B cell (primary cell): ENCODE data around the gene API5. TPM values are rescaled to one million over a fixed set of nuclear protein-coding genes. Genes with fewer than 3 reads are reported as not detected.

Experiments used
- ATAC-seq: fragments of 200-7000 bp; cut with Tn5 transposase; one replicate; pipeline ENCODE4 v1.10.0; 2021; ENCODE audit warnings: low read depth, mild to moderate bottlenecking, moderate number of reproducible peaks, moderate library complexity
- CTCF ChIA-PET: fragments of 350-600 bp; sonication (Branson Sonifier 250); formaldehyde crosslinking; loops from one replicate; lab custom pipeline; 2021; ENCODE audit warnings: antibody characterized with exemption, inconsistent platforms; lab: Charles Lee
- POLR2A ChIA-PET: fragments of 350-600 bp; sonication (Branson Sonifier 250); formaldehyde crosslinking; loops from one replicate; lab custom pipeline; 2021; ENCODE audit warnings: antibody characterized with exemption; lab: Charles Lee
- DNase-seq: peaks from one replicate; pipeline ENCODE4 v3.0.0; 2013
- H2AFZ ChIP-seq: 2 replicates; pipeline ENCODE4 v1.6.1; 2012; ENCODE audit warnings: mild to moderate bottlenecking, low read depth, low read length; ENCODE audit not compliant: insufficient read depth, poor library complexity, severe bottlenecking
- H3K27ac ChIP-seq, 2 donors: 1 replicate in 1 of 2; 2 replicates in 1 of 2; pipeline ENCODE4 v1.5.1; 2012 to 2013; ENCODE audit warnings: low read length in 2 of 2, mild to moderate bottlenecking in 2 of 2, moderate library complexity in 1 of 2
- H3K27me3 ChIP-seq, 4 experiments: fragments of 200-600 bp in 1 of 4; sonication (generic) in 1 of 4; replicated peaks in 1 of 4; 1 replicate in 2 of 4; 2 replicates in 2 of 4; pipeline versions ENCODE4 v1.6.1 to v1.7.0; 2013 to 2016; ENCODE audit warnings: low read length in 3 of 4, mild to moderate bottlenecking in 2 of 4, mixed read lengths in 1 of 4, moderate library complexity in 1 of 4; ENCODE audit not compliant: insufficient read depth in 4 of 4, control insufficient read depth in 3 of 4; ENCODE audit errors: control extremely low read depth in 1 of 4
- H3K36me3 ChIP-seq, 2 experiments: replicated peaks in 1 of 2; 1 replicate in 1 of 2; 2 replicates in 1 of 2; pipeline versions ENCODE4 v1.6.1 to v1.7.1; 2013; ENCODE audit warnings: low read length in 1 of 2; ENCODE audit not compliant: insufficient read depth in 2 of 2, control insufficient read depth in 1 of 2; ENCODE audit errors: control extremely low read depth in 1 of 2, extremely low read depth in 1 of 2
- H3K4me1 ChIP-seq, 2 donors: fragments of 200-600 bp in 1 of 2; sonication (generic) in 1 of 2; 1 replicate in 1 of 2; 2 replicates in 1 of 2; pipeline versions ENCODE4 v1.5.1 to v1.6.1; 2013 to 2017; ENCODE audit warnings: low read length in 2 of 2; ENCODE audit not compliant: control insufficient read depth in 2 of 2, insufficient read depth in 2 of 2
- H3K4me2 ChIP-seq: replicated peaks from 2 replicates; pipeline ENCODE3; 2012; ENCODE audit warnings: mild to moderate bottlenecking, low read depth, low read length; ENCODE audit not compliant: poor library complexity, severe bottlenecking
- H3K4me3 ChIP-seq, 5 experiments: fragments of 200-600 bp in 1 of 5; sonication (generic) in 1 of 5; 1 replicate in 3 of 5; 2 replicates in 2 of 5; pipeline versions ENCODE4 v1.5.1 to v1.7.0; 2011 to 2016; ENCODE audit warnings: low read length in 4 of 5, mild to moderate bottlenecking in 4 of 5, low read depth in 2 of 5, control low read depth in 1 of 5, moderate library complexity in 1 of 5; ENCODE audit not compliant: insufficient read depth in 1 of 5; ENCODE audit errors: control extremely low read depth in 1 of 5, extremely low read depth in 1 of 5
- H3K79me2 ChIP-seq: fragments of 200-600 bp; sonication (generic); one replicate; pipeline ENCODE4 v1.6.0; 2016; ENCODE audit warnings: low read length; ENCODE audit not compliant: control insufficient read depth, insufficient read depth
- H3K9ac ChIP-seq: fragments of 200-600 bp; sonication (generic); 2 replicates; pipeline ENCODE4 v1.6.1; 2017; ENCODE audit warnings: mild to moderate bottlenecking, low read length, moderate library complexity
- H3K9me3 ChIP-seq, 3 donors: one replicate each; pipeline versions ENCODE4 v1.6.1 to v1.7.1; 2013; ENCODE audit warnings: low read length in 2 of 3; ENCODE audit not compliant: control insufficient read depth in 2 of 3, insufficient read depth in 1 of 3; ENCODE audit errors: control extremely low read depth in 1 of 3
- H4K20me1 ChIP-seq: 2 replicates; pipeline ENCODE4 v1.6.0; 2012; ENCODE audit warnings: mild to moderate bottlenecking, low read length; ENCODE audit not compliant: insufficient read depth, control insufficient read depth, poor library complexity, severe bottlenecking
- H3K27ac Mint-ChIP-seq: one replicate; pipeline ENCODE4 v1.8.0; 2021; ENCODE audit warnings: mixed read lengths
- H3K27me3 Mint-ChIP-seq: one replicate; pipeline ENCODE4 v1.8.0; 2021; ENCODE audit warnings: mixed read lengths
- H3K4me1 Mint-ChIP-seq: one replicate; pipeline ENCODE4 v1.8.0; 2021; ENCODE audit warnings: mixed read lengths
- H3K4me3 Mint-ChIP-seq: one replicate; pipeline ENCODE4 v1.8.0; 2021; ENCODE audit warnings: mixed read lengths
- H3K9me3 Mint-ChIP-seq: one replicate; pipeline ENCODE4 v1.8.0; 2022; ENCODE audit warnings: mixed read lengths; ENCODE audit not compliant: insufficient read depth
- CTCF ChIP-seq: fragments of 200-600 bp; IDR thresholded peaks from one replicate; pipeline ENCODE4 v1.8.0; 2022; ENCODE audit warnings: antibody characterized with exemption, mild to moderate bottlenecking
- EZH2 ChIP-seq: IDR thresholded peaks from 2 replicates; pipeline ENCODE4 v1.6.1; 2012; ENCODE audit warnings: borderline replicate concordance, low read depth, mild to moderate bottlenecking, moderate library complexity, low read length; ENCODE audit not compliant: insufficient read depth, poor library complexity, severe bottlenecking
- WGBS: methylation state at CpG from one replicate; pipeline ENCODE4 v1.1.5; 2013; ENCODE audit warnings: missing lambda C conversion rate; ENCODE audit not compliant: insufficient coverage; 5-methylcytosine and 5-hydroxymethylcytosine counted together
- intact Hi-C: fragments of 100-400 bp; cut with micrococcal nuclease; formaldehyde crosslinking; loops from one replicate; pipeline ENCODE4 v1.10.0; 2022
- polyA plus RNA-seq: library from polyadenylated mRNA; depleted of rRNA; stranded (reverse); fragments of >200 nt; gene quantifications from 2 replicates; pipeline ENCODE4 v1.2.3, GENCODE V29; 2012
- total RNA-seq, 2 donors: library from RNA; stranded (reverse); fragments of 120-200 nt in 1 of 2; gene quantifications; 1 replicate in 1 of 2; 2 replicates in 1 of 2; pipeline versions ENCODE4 v1.2.3 to v1.2.4, GENCODE V29; 2013 to 2022

Gene API5
- total and polyA plus RNA-seq, 2 donors (not counting 1 experiment from before 2014, with no cell fraction given), result 16.6 to 94.7 TPM

GRCh38 chr11:43360361-43361032, 48.7 kb downstream of the API5 start:
- H3K27ac ChIP-seq, result no peak overlapping the region
- H3K4me1 Mint-ChIP-seq, result peaks cover 51% of the 10 kb centered on the region
- no peak for DNase-seq
- intact Hi-C loops, result no loop called here
- H3K4me1 ChIP-seq, result peaks cover 22 to 25% of the 10 kb centered on the region in 2 donors
- H4K20me1 ChIP-seq, result peaks cover 16% of the 10 kb centered on the region
- peak overlapping the region; percentile 93 for H3K9ac ChIP-seq
- H3K9me3 ChIP-seq, result no peaks in the 10 kb centered on the region
- H3K4me3 ChIP-seq, result no peak overlapping the region
- H3K27me3 ChIP-seq, result no peaks in the 10 kb centered on the region
- no peaks in the 10 kb centered on the region for H3K27me3 Mint-ChIP-seq
- ChIA-PET POLR2A (no interaction called here), CTCF (interaction anchor here (1.5 kb wide), 1 partner anchor 49 kb away, joined by 8 read pairs; the partner anchor contains the start of gene API5)
- TF ChIP-seq EZH2, result no peak
- no peak for ATAC-seq
- peaks cover 0 to 10% of the 10 kb centered on the region in 2 experiments for H3K36me3 ChIP-seq
- WGBS, result 40% methylated on average over 1 of the region's 1 CpG
- peak overlapping the region; percentile 97 for H3K27ac Mint-ChIP-seq
- H3K9me3 Mint-ChIP-seq, result no peaks in the 10 kb centered on the region
- H3K4me3 Mint-ChIP-seq, result peak overlapping the region; percentile 91
- H3K79me2 ChIP-seq, result peaks cover 81% of the 10 kb centered on the region
- H3K4me2 ChIP-seq, result peak overlapping the region; percentile 85
- H2AFZ ChIP-seq, result no peak overlapping the region

- Histone ChIP-seq H2AFZ (no peak overlapping the region), H4K20me1 (peaks cover 70% of the 10 kb centered on the region), H3K4me3 (no peak overlapping the region), H3K4me1 (peaks cover 15 to 16% of the 10 kb centered on the region in 2 donors), H3K9ac (peak overlapping the region; percentile 4), H3K27ac (peak overlapping the region in 1 of 2 donors; percentile 47), H3K36me3 (peaks cover 0 to 13% of the 10 kb centered on the region in 2 experiments), H3K4me2 (no peak overlapping the region), H3K79me2 (peaks cover 100% of the 10 kb centered on the region), H3K27me3 (no peaks in the 10 kb centered on the region), H3K9me3 (no peaks in the 10 kb centered on the region)
- CTCF ChIA-PET, result no interaction called here
- Mint-ChIP-seq H3K4me3 (no peak overlapping the region), H3K27me3 (no peaks in the 10 kb centered on the region), H3K27ac (no peak overlapping the region), H3K4me1 (peaks cover 45% of the 10 kb centered on the region), H3K9me3 (no peaks in the 10 kb centered on the region)
- TF ChIP-seq CTCF (no peak), EZH2 (no peak)
- no peak for ATAC-seq
- WGBS, result 74% methylated on average over 4 of the region's 5 CpGs
- no peak for DNase-seq
- intact Hi-C loops, result no loop called here
- POLR2A ChIA-PET, result no interaction called here
These were observed 54.9 kb downstream of the API5 start for GRCh38 chr11:43366677-43367076.
